ENCODE measurements around the gene VWCE. TPM values are rescaled to one million over a fixed set of nuclear protein-coding genes. Genes with fewer than 3 reads are reported as not detected.

VWCE gene
- total RNA-seq, 2 experiments from 2014 or later = 6.6 TPM

DNA sequence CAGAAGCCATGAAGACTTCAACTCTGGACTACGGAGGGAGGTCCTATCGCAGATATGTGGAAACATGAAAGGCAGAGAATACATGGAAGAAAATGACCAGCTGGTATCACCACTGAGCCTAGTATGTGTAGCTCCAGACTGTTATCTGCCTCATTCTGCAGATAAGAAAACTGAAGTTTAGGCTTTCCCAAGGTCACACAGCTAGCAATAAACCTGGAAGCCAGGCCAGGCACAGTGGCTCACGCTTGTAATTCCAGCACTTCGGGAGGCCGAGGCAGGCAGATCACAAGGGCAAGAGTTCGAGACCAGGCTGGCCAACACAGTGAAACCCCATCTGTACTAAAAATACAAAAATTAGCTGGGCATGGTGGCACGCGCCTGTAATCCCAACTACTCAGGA lies 15.6 kb upstream of the VWCE start:
- DNase-seq = no peak
- Mint-ChIP-seq H3K27ac (no peak overlapping the region), H3K4me1 (ENCODE audit: low read depth) (no peaks in the 10 kb centered on the region), H3K4me3 (no peak overlapping the region), H3K27me3 (ENCODE audit: low read depth) (no peaks in the 10 kb centered on the region), H3K36me3 (ENCODE audit: low read depth) (peaks cover 30% of the 10 kb centered on the region), H3K9me3 (no peaks in the 10 kb centered on the region)
- CTCF ChIA-PET = interaction anchor here (0.8 to 2.3 kb wide), 5 partner anchors 17 to 125 kb away, joined by 3 to 6 read pairs (median 5); no protein-coding TSS in a partner anchor
- intact Hi-C loops (cut with micrococcal nuclease) = no loop called here

- no peak overlapping the region for H3K4me3 Mint-ChIP-seq
- CTCF ChIA-PET = interaction anchor here (1.1 to 1.8 kb wide), 3 partner anchors 26 to 126 kb away, joined by 4 to 5 read pairs (median 5); no protein-coding TSS in a partner anchor
- peaks cover 30% of the 10 kb centered on the region for H3K36me3 Mint-ChIP-seq (ENCODE audit: low read depth)
- H3K27ac Mint-ChIP-seq = no peak overlapping the region
- intact Hi-C loops (cut with micrococcal nuclease) = no loop called here
- H3K4me1 Mint-ChIP-seq (ENCODE audit: low read depth) = no peaks in the 10 kb centered on the region
- H3K9me3 Mint-ChIP-seq = no peaks in the 10 kb centered on the region
- DNase-seq = no peak
- H3K27me3 Mint-ChIP-seq (ENCODE audit: low read depth) = no peaks in the 10 kb centered on the region
Observed at GRCh38 chr11:61309739-61310138, 14.6 kb upstream of the VWCE start.

GRCh38 chr11:61309141-61309540 lies 14.0 kb upstream of the VWCE start:
- intact Hi-C loops (cut with micrococcal nuclease) = no loop called here
- Mint-ChIP-seq H3K9me3 (no peaks in the 10 kb centered on the region), H3K4me1 (ENCODE audit: low read depth) (no peaks in the 10 kb centered on the region), H3K36me3 (ENCODE audit: low read depth) (peaks cover 32% of the 10 kb centered on the region), H3K27me3 (ENCODE audit: low read depth) (no peaks in the 10 kb centered on the region), H3K27ac (no peak overlapping the region), H3K4me3 (no peak overlapping the region)
- CTCF ChIA-PET = interaction anchor here (1.8 kb wide), 2 partner anchors 27 to 126 kb away, joined by 4 to 5 read pairs; no protein-coding TSS in a partner anchor
- no peak for DNase-seq

DNA sequence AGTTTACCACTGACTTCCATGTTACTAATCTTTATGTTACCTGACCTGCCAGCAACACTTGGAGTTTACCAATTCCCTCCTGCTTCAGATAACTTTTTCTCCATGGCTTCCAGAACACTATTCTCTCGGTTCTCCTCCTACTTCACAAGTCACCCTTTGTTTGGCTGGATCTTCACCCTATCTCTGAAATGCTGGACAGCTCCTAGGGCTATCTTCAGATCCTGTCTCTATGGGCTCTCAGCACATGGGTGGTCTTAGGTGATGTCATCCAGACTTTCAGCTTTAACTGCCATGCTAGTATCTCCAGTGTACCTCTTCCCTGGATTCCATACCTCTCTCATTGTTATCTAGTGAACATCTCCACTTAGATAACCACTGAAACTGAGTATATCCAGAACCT lies 12.2 kb upstream of the VWCE start:
- Mint-ChIP-seq H3K9me3 (no peaks in the 10 kb centered on the region), H3K4me3 (no peak overlapping the region), H3K27ac (no peak overlapping the region), H3K4me1 (ENCODE audit: low read depth) (no peaks in the 10 kb centered on the region), H3K36me3 (ENCODE audit: low read depth) (peaks cover 32% of the 10 kb centered on the region), H3K27me3 (ENCODE audit: low read depth) (no peaks in the 10 kb centered on the region)
- CTCF ChIA-PET = no interaction called here
- DNase-seq = no peak
- intact Hi-C loops (cut with micrococcal nuclease) = no loop called here

DNA sequence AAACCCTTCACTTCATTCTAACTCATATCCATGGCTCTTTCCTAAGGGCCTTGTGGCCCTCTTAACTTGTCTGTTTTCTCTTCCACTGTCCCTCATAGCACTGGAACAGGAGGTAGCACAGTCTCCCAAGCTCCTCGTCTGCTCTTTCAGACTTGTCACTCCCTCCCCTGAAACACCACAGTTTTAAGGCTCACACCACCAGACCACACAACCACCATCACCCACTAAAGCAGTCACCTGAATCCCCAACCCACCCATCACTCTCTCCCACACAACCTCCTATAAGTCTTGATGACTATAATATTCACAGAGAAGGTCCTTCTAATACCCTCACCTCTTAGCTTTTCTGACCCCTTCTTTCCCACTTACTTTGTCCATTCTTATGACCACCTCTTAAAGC lies 11.1 kb upstream of the VWCE start:
- Mint-ChIP-seq H3K36me3 (ENCODE audit: low read depth) (peaks cover 36% of the 10 kb centered on the region), H3K9me3 (no peaks in the 10 kb centered on the region), H3K4me1 (ENCODE audit: low read depth) (no peaks in the 10 kb centered on the region), H3K4me3 (no peak overlapping the region), H3K27ac (no peak overlapping the region), H3K27me3 (ENCODE audit: low read depth) (no peaks in the 10 kb centered on the region)
- intact Hi-C loops (cut with micrococcal nuclease) = no loop called here
- CTCF ChIA-PET = no interaction called here
- DNase-seq = no peak

DNA sequence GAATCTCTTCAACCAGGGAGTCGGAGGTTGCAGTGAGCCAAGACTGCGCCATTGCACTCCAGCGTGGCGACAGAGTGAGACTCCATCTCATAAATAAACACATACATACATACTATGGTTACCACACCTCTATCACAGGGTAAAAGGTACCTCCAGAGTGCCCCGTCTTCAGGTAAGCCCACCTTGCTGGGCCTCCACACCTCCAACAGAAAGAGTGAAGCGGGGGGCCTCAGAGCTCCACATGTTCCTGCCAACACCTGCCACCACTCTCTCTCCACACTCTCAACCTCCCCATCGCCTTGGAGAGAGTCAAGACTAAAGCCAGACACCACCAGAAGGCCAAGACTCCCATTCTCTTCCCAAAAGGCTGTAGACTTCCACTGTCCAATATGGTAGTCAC lies 10.3 kb upstream of the VWCE start:
- no peaks in the 10 kb centered on the region for H3K9me3 Mint-ChIP-seq
- intact Hi-C loops (cut with micrococcal nuclease) = no loop called here
- no peaks in the 10 kb centered on the region for H3K27me3 Mint-ChIP-seq (ENCODE audit: low read depth)
- H3K36me3 Mint-ChIP-seq (ENCODE audit: low read depth) = peaks cover 40% of the 10 kb centered on the region
- H3K4me1 Mint-ChIP-seq (ENCODE audit: low read depth) = no peaks in the 10 kb centered on the region
- CTCF ChIA-PET = no interaction called here
- no peak overlapping the region for H3K4me3 Mint-ChIP-seq
- no peak overlapping the region for H3K27ac Mint-ChIP-seq
- DNase-seq = no peak

DNA sequence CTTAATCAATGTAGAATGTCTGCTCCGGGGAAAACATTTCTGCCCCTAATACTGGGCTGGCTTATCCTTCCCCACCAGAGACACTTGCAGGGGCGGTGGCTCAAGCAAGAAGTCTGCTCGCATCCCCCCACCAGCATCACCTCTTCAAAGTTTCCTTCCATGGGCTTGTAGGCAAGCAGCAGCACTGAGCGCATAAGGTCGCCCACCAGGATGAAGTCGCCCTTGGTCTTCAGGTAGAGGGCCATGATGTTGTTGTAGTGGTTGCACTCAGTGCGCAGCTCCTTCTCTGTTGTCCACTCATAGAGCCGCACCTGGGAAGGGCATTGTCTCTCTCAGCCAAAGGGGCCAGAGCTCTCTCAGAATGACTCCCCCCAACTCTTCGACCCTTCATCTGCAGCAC lies 8.6 kb upstream of the VWCE start:
- H3K4me3 Mint-ChIP-seq = no peak overlapping the region
- peaks cover 8% of the 10 kb centered on the region for H3K4me1 Mint-ChIP-seq (ENCODE audit: low read depth)
- H3K27me3 Mint-ChIP-seq (ENCODE audit: low read depth) = no peaks in the 10 kb centered on the region
- DNase-seq = no peak
- H3K27ac Mint-ChIP-seq = peak overlapping the region; percentile 38
- no peaks in the 10 kb centered on the region for H3K9me3 Mint-ChIP-seq
- intact Hi-C loops (cut with micrococcal nuclease) = no loop called here
- CTCF ChIA-PET = no interaction called here
- H3K36me3 Mint-ChIP-seq (ENCODE audit: low read depth) = peaks cover 37% of the 10 kb centered on the region

- no peaks in the 10 kb centered on the region for H3K9me3 Mint-ChIP-seq
- no peak overlapping the region for H3K27ac Mint-ChIP-seq
- H3K4me3 Mint-ChIP-seq = no peak overlapping the region
- H3K4me1 Mint-ChIP-seq (ENCODE audit: low read depth) = peaks cover 17% of the 10 kb centered on the region
- no peaks in the 10 kb centered on the region for H3K27me3 Mint-ChIP-seq (ENCODE audit: low read depth)
- CTCF ChIA-PET = interaction anchor here (0.9 kb wide), 1 partner anchor 83 kb away, joined by 3 read pairs; no protein-coding TSS in a partner anchor
- H3K36me3 Mint-ChIP-seq (ENCODE audit: low read depth) = peaks cover 46% of the 10 kb centered on the region
- no peak for DNase-seq
- intact Hi-C loops (cut with micrococcal nuclease) = no loop called here
Observed at GRCh38 chr11:61302550-61302949, 7.4 kb upstream of the VWCE start.

GRCh38 chr11:61298663-61299244 lies 3.6 kb upstream of the VWCE start:
- intact Hi-C loops (cut with micrococcal nuclease) = no loop called here
- Mint-ChIP-seq H3K4me3 (no peak overlapping the region), H3K27me3 (ENCODE audit: low read depth) (no peaks in the 10 kb centered on the region), H3K27ac (no peak overlapping the region), H3K9me3 (no peaks in the 10 kb centered on the region), H3K36me3 (ENCODE audit: low read depth) (peaks cover 41% of the 10 kb centered on the region), H3K4me1 (ENCODE audit: low read depth) (peaks cover 25% of the 10 kb centered on the region)
- no peak for DNase-seq
- CTCF ChIA-PET = interaction anchor here (1.0 kb wide), 1 partner anchor 87 kb away, joined by 4 read pairs; no protein-coding TSS in a partner anchor

GRCh38 chr11:61297746-61298145 lies 2.6 kb upstream of the VWCE start:
- H3K27me3 Mint-ChIP-seq (ENCODE audit: low read depth) = peaks cover 5% of the 10 kb centered on the region
- peaks cover 31% of the 10 kb centered on the region for H3K4me1 Mint-ChIP-seq (ENCODE audit: low read depth)
- peak overlapping the region; percentile 67 for H3K27ac Mint-ChIP-seq
- H3K4me3 Mint-ChIP-seq = no peak overlapping the region
- intact Hi-C loops (cut with micrococcal nuclease) = no loop called here
- no peaks in the 10 kb centered on the region for H3K9me3 Mint-ChIP-seq
- CTCF ChIA-PET = interaction anchor here (0.8 to 1.4 kb wide), 2 partner anchors 39 to 46 kb away, joined by 4 to 7 read pairs; no protein-coding TSS in a partner anchor
- no peak for DNase-seq
- peaks cover 36% of the 10 kb centered on the region for H3K36me3 Mint-ChIP-seq (ENCODE audit: low read depth)

GRCh38 chr11:61297341-61297740 lies 2.2 kb upstream of the VWCE start:
- no peak for DNase-seq
- CTCF ChIA-PET = interaction anchor here (0.8 to 1.4 kb wide), 2 partner anchors 39 to 46 kb away, joined by 4 to 7 read pairs; no protein-coding TSS in a partner anchor
- H3K36me3 Mint-ChIP-seq (ENCODE audit: low read depth) = peaks cover 35% of the 10 kb centered on the region
- intact Hi-C loops (cut with micrococcal nuclease) = no loop called here
- H3K4me3 Mint-ChIP-seq = no peak overlapping the region
- peaks cover 8% of the 10 kb centered on the region for H3K27me3 Mint-ChIP-seq (ENCODE audit: low read depth)
- no peaks in the 10 kb centered on the region for H3K9me3 Mint-ChIP-seq
- H3K4me1 Mint-ChIP-seq (ENCODE audit: low read depth) = peaks cover 34% of the 10 kb centered on the region
- H3K27ac Mint-ChIP-seq = peak overlapping the region; percentile 67

DNA sequence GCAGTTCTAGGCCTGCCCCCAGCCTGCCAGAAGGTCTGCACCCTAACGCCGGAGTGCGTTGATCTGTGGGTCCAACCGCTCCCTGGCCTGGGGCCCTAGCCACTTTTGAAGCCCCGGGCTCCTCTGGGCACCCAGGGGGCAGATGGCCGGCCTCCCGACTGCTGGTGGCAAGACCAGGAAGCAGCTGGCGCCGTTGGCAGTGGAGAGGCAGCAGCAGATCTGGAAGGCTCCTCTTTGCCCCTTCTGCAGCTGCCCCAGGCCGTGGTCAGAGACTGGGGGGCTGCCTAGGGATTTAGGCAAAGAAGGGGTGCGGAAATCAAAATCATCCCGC lies 445 bp upstream of the VWCE start:
- no peaks in the 10 kb centered on the region for H3K9me3 Mint-ChIP-seq
- no peak overlapping the region for H3K27ac Mint-ChIP-seq
- H3K4me1 Mint-ChIP-seq (ENCODE audit: low read depth) = peaks cover 34% of the 10 kb centered on the region
- H3K36me3 Mint-ChIP-seq (ENCODE audit: low read depth) = peaks cover 20% of the 10 kb centered on the region
- intact Hi-C loops (cut with micrococcal nuclease) = loop anchor here (2.0 kb wide), 1 partner anchor 37 kb away; the partner anchor contains the start of genes DDB1 and TKFC
- CTCF ChIA-PET = interaction anchor here (0.8 to 1.1 kb wide), 2 partner anchors 41 to 93 kb away, joined by 3 to 4 read pairs; no protein-coding TSS in a partner anchor
- peaks cover 9% of the 10 kb centered on the region for H3K27me3 Mint-ChIP-seq (ENCODE audit: low read depth)
- peak overlapping the region; percentile 46 for H3K4me3 Mint-ChIP-seq
- no peak for DNase-seq

All from activated naive CD4-positive, alpha-beta T cell treated with anti-CD3 and anti-CD28 coated beads for 36 hours (primary cell).